CD4-positive, alpha-beta T cell treated with Interleukin-21 for 1 hour (primary cell): Measurements from ENCODE around the gene DISC1.
"Not testable (repeated sequence)": the region's sequence is repeated elsewhere in the genome, so short reads cannot be mapped to it uniquely, and the experiment has no call there.

Source experiments
- DNase-seq: peaks from one replicate; pipeline ENCODE4 v3.0.0-alpha.2; 2020

Gene DISC1

DNA sequence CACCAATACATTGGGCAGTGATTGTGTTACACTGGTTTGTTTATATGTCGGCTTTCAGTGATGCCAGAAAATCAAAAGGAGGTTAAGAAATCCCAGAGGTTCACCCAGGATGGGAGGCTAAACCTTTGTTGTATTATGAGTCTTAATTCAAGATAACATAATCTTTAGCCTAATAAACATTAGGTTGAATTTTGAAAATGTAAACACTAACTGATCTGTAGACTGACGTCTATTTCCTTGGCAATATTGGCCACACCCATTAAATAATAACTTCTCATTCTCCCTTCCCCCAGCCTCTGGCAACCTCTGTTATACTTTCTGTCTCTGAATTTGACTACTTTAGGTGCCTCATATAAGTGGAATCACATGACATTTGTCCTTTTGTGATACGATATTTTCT, 238.7 kb downstream of the DISC1 start:
- DNase-seq: no peak

GRCh38 chr1:231866392-231867331, 240.1 kb downstream of the DISC1 start:
- peak; percentile 59 for DNase-seq

DNA sequence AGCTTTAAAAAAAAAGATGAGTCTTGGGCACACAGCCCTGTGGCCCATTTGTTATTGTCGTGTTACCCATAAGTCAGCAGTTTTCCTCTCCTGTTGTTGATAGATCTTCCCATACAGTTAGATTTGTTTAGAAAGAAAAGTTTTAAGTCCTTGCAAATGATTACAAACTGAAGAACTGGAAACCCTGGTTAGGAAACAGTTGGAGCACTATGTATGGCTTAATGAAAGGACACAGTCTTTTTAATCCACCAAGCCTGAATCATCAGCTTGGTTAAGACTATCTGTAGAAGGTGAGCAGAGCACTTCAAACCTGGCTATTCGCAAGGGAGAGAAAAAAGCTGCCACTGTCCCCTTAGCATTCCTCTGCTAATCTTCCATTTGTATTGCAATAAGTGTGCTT, 241.0 kb downstream of the DISC1 start:
- no peak for DNase-seq

GRCh38 chr1:231869364-231869763, 242.8 kb downstream of the DISC1 start:
- DNase-seq: no peak

- DNase-seq: no peak
These were observed 244.9 kb downstream of the DISC1 start for GRCh38 chr1:231871471-231871870.

DNA sequence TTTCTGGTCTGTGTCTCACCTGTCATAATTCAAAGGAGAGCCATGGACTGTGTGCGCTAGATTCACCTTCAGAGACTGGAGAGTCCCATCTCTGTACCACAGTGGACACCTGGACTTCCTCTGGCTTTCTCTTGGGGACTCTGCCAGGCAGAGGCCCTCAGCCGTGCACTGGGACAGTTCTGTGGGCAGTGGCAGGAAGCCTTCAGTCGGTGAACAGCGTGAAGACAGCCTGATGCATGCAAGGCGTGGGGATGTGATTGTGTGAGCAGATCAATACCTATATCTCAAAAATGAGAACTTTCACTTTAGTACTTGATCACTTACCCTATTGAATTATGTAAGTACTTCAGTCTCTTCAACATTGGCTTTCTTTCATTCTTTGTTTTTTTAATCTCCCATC, 245.3 kb downstream of the DISC1 start:
- DNase-seq: no peak

- no peak for DNase-seq
These were observed 245.9 kb downstream of the DISC1 start for GRCh38 chr1:231872461-231872910.

- DNase-seq: no peak
These were observed 252.1 kb downstream of the DISC1 start for GRCh38 chr1:231878737-231879136.

DNA sequence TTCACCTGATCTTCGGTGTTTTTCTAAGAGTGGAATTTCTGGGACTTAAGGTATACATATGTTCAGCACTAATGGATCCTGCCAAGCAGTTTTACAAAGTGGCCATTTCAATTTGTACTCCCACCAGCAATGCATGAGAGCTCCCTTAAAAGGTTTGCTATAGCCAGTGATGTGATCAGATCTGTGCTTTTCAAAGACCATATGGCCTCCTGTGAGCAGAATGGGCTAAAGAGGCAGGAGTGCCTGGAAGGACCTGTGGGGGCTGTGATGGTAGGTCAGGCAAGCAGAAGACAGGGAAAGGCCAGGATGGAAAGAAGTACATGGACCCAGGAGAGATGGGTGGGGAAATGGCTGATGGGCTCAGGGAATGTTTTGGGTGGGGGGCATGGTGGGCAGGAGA, 252.7 kb downstream of the DISC1 start:
- DNase-seq: no peak

- no peak for DNase-seq
These were observed 255.7 kb downstream of the DISC1 start for GRCh38 chr1:231882333-231882732.

DNA sequence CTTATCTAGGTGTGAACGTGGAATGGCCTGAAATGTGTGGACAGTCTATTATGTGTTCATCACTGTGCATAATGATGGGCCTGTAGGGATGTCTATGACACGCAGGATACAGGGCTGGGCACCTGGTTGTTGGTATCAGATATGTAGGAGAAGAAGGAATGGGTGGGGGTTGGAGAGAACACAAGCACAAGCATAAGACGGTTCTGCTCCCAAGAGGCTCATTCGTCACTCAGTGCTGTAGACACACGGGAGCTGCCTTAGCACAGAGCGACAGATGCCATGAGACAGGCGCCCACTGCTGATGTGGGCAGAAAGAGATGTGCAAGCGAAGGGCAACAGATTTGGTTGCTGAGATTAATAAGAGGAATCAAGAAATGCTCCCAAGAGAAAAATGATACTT, 256.2 kb downstream of the DISC1 start:
- no peak for DNase-seq

GRCh38 chr1:231883382-231883781, 256.8 kb downstream of the DISC1 start:
- no peak for DNase-seq

- no peak for DNase-seq
These were observed 258.7 kb downstream of the DISC1 start for GRCh38 chr1:231885209-231885854.

GRCh38 chr1:231887166-231887565, 260.6 kb downstream of the DISC1 start:
- DNase-seq: no peak

GRCh38 chr1:231887866-231888265, 261.3 kb downstream of the DISC1 start:
- DNase-seq: no peak

DNA sequence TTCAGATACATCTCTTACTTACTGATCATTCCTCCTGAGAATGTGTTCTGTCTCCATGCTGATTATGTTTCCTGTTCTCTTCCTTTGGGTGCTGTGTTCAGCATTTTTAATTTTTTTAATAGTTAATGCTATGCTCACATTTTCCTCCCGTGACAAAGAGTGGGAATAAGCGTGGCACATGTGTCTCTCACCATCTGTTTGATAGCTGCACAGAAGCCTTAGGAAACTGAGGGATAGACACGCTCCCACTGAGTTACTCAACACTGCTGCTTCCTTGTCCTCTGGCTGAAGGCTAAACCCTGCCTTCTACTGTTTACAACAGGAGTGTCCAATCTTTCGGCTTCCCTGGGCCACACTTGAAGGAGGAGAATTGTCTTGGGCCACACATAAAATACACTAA, 264.2 kb downstream of the DISC1 start:
- DNase-seq: no peak

DNA sequence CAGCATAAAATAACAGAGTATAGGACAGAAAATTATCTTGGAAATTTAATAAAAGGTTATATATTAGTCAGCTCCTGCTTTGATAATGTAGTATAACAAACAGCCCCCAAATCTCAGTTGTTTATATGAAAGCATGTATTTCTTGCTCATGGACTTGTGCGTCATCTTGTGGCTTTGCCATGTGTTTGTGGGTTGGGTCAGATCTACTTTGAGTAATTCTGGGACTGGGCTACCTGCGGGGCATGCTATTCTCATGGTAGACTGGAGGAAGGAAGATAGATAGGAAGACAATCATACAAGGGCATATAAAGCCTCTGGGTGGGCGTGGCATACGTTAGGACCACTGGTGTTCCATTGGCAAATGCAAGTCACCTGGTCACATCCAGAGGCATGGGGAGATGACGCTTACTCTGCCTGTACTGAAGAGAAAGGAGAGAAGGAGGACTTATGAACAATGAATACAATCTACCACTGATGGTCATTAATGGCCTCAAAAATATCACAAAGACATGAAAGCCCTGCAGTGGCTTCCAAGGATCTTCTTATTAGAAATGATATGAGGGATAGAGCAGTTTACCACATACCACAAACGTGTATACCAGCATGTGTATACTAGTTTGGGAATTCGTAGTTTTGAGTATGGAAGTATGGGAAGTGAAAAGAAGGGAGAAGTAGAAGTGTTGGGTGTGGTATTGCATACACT, 267.0 kb downstream of the DISC1 start:
- DNase-seq: no peak

GRCh38 chr1:231896806-231897205, 270.2 kb downstream of the DISC1 start:
- no peak for DNase-seq

- DNase-seq: no peak
These were observed 272.5 kb downstream of the DISC1 start for GRCh38 chr1:231899046-231899445.

DNA sequence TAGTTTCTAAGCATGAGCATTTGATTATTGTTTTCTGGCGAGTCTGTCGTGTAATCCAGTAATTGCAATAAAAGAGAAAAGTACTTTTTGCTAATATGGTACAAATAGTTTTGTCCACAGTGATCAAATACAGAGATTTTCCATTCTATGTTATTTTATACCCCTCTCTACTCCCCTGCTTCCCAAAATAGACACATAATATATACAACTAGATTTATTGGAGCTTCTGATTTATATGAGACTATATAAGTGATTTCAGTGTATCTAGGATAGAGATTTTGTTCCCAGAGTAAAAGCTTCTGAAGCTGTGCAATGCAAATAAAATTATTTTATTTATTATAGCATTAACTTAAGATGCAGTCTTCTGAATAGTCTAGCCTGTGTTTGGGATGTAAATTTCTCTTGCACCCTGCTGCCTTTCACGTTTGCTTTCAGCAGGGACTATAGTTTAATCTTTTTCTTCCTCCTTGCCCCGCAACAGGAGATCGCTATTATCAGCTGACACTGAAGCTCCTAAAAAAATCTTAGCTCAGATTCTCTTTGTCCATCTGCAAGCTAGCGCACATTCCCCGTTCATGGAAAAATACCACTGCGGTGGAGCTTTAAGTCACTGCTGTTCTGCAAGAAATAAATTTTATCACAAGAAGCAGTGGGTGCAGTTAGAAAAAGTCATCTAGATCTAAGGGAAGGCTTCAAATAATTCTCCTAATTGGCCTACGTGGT, 273.3 kb downstream of the DISC1 start:
- no peak for DNase-seq

DNA sequence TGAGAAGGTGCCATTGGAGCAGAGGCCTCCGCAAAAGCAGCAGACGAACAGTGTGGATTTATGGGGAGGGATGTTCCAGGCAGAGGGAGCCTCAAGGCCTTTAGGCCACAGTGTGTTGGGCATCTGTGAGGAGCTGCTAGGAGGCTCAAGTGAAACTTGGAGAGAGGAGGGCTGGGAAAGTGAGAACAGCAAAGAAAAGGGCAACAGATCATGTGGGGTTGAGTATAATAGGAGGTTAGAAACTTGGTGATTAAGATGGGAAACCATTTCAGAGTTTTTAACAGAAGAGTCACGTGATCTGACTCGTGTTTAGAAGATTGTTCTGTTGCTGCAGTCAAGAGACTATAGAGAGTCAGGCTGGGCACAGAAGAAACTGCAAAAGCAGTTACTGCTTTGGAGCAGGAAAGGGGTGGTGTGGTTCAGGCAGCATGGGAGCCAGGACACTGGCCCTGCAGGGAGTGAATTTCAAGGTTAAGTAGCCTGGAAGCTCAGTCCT, 277.0 kb downstream of the DISC1 start:
- no peak for DNase-seq

DNA sequence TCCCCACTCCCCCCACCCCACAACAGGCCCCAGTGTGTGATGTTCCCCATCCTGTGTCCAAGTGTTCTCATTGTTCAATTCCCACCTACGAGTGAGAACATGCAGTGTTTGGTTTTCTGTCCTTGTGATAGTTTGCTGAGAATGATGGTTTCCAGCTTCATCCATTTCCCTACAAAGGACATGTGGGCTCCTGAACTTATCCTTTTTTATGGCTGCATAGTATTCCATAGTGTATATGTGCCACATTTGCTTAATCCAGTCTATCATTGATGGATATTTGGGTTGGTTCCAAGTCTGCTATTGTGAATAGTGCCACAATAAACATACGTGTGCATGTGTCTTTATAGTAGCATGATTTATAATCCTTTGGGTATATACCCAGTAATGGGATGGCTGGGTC, 280.7 kb downstream of the DISC1 start:
- DNase-seq: not testable (repeated sequence)

DNA sequence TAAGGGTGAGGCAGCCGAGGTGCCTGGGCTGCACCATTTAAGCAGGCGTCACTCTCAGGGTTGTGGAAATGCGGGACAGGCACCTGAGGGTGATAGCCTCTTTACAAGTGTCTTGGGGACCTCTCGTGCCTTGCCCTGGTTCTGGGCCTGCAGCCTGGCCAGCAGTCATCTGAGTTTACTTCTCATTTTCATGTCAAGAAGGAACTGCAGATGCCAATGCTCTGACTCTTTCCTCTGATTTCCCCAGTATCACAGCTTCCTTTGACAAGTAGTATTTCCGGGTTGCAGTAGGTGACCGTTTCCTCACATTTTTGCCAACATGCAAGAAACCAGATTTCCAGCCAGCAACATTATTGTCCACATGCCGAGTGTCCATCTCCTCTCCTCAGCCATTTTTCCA, 286.9 kb downstream of the DISC1 start:
- no peak for DNase-seq
